ENCODE measurements around the gene PCSK5.

Gene PCSK5

GRCh38 chr9:75921391-75922127, 31.1 kb downstream of the PCSK5 start:
- no peak for DNase-seq (ENCODE audit: low spot score)

DNA sequence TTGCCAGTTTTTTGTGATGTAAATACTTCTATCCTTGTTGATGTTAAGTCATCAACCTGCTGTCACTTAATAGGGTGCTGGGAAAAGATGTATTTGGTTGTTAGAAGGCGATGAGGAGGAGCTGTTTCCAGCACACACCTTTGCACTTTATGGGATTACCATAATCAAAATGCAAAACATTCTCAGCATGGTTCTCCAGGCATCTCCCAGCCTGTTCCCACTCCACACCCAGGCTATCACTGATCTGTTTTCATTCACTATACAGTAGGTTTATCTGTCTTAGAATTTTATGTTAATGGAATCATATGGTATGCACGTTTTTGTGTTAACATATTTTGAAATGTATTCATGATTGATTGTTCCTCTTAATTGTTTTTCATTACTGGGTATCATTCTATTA, 35.9 kb downstream of the PCSK5 start:
- DNase-seq (ENCODE audit: low spot score), result no peak

DNA sequence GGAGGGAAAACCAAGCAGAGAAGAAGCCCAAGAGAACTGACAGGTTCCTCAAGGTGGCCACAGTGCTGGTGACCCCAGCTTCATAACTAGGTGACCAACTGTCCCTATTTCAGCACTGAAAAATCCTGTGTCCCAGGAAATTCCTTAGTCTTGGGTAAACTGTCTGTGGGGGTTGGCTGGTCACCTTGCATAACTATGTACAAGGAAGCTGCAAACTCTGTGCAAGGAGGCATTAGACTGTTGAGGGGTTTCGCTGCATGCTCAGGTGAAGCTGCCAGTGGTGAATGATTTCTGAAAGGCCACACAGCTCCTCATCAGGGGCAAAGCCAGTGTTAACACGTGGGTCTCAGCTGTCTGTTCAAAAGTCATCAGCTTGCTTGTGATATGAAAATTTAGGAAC, 36.9 kb downstream of the PCSK5 start:
- no peak for DNase-seq (ENCODE audit: low spot score)

GRCh38 chr9:75930190-75930589, 39.7 kb downstream of the PCSK5 start:
- no peak for DNase-seq (ENCODE audit: low spot score)

GRCh38 chr9:75930730-75931321, 40.4 kb downstream of the PCSK5 start:
- DNase-seq (ENCODE audit: low spot score), result no peak

DNA sequence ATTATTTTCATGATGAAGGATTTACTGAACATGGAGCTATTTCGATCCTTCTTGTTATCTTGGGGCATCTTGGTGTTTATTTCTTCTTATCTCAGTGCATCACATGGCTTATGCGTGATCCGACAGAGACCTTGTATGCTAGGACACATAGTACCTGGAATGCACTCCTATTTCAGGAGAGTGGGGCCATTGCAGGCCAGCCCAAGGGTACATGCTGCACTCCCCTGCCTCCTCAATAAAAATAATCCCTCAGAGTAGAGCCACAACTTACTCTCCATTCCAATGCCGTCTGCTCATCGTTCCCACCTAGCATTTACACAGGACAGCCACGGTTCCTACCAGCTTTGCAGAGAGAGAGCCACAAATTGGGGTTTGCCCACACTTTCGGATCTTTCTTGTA, 43.5 kb downstream of the PCSK5 start:
- no peak for DNase-seq (ENCODE audit: low spot score)

GRCh38 chr9:75935591-75935990, 45.1 kb downstream of the PCSK5 start:
- DNase-seq (ENCODE audit: low spot score), result no peak

DNA sequence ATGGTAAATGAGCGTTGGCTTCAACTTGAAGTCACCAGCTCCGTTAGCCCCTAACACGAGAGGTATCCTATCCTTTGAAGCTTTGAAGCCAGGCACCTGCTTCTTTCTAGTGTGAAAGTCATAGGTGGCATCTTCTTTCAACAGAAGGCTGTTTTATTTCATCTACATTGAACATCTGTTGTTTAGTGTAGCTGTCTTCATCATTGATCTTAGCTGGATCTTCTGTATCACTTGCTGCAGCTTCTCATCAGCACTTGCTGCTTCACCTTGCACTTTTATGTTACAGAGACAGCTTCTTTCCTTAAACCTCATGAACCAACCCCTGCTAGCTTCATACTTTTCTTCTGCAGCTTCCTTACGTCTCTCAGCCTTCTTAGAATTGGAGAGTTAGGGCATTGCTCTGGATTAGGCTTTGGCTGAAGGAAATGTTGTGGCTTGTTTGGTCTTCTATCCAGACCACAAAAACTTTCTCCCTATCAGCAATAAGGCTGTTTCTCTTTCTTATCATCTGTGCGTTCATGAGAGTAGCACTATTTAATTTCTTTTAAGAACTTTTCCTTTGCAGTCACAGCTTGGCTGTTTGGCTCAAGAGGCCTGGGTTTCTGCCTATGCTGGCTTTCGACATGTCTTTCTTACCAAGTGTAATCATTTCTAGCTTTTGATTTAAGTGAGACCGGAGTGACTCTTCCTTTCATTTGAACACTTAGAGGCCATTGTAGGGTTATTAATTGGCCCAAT, 47.2 kb downstream of the PCSK5 start:
- no peak for DNase-seq (ENCODE audit: low spot score)

- no peak for DNase-seq (ENCODE audit: low spot score)
Measured at GRCh38 chr9:75938946-75939345, 48.5 kb downstream of the PCSK5 start.

GRCh38 chr9:75939536-75940111, 49.2 kb downstream of the PCSK5 start:
- no peak for DNase-seq (ENCODE audit: low spot score)

- DNase-seq (ENCODE audit: low spot score), result no peak
Measured at GRCh38 chr9:75941066-75941465, 50.6 kb downstream of the PCSK5 start.

DNA sequence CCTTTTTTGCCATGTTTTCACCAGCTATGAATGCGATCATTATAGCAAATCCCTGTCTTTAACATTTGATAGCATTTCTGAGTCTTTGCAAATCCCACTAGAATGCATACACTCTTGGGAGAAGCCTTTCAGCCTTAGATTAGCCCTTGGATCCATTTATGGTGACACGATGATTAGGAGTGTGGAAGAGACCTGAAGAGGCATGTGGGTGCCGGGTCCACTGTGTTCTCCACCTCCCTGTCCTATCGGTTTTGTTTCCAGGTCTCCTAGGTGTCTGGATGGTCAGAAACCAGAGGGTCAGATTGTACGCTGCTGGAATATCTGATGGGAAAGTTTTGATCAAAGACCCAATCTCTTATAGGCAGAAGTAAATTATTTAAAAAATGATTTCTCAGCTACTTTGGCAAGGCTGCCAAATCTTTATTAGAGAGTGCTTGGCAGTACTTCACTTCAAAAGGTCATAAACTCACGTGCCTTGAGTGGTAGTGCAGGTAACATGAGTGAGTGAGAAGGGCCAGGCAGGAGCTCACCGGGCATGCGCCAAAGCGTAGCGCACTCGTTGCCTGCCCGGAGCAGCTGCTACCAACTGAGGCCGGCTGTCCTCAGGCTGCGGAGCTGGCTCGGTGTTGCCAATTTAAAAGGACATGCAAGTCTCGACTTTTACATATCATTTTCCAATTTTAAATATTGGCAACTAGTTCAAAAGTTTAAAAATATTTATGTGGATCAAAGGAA, 51.3 kb downstream of the PCSK5 start:
- no peak for DNase-seq (ENCODE audit: low spot score)

DNA sequence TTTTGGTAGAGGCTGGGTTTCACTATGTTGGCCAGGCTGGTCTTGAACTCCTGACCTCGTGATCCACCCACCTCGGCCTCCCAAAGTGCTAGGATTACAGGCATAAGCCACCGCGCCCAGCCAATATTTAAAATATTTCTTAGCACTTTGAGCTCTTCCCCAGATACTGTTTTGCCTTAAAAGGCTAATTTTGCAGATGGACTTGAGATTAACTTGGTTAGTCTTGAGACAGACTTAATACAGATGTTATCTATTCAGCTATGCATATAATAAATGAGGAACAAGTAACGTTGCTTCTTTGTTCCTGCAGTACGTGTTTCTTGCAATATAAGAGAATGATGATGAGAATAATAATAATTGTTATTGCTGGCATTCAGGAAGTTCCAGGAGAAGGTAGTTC, 56.3 kb downstream of the PCSK5 start:
- DNase-seq (ENCODE audit: low spot score), result no peak

- no peak for DNase-seq (ENCODE audit: low spot score)
Measured at GRCh38 chr9:75947233-75947632, 56.8 kb downstream of the PCSK5 start.

DNA sequence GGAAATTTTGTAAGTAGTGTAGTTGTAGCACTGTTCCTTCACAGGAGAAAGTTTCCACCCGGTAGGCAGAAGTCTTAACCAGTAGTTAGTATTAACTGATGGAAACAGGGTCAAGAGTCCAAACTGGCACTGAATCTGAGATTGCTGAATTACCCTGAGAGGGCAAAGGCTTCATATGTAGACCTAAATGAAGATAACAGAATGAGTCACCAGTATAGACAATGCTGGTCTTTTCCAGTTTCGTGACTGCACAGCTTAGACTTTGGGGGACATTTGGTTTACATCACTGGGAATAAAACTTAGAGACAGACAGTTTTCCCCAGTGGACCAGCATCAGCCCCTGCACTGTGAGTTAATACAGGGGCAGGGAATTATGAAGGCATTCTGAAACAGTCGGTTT, 60.5 kb downstream of the PCSK5 start:
- no peak for DNase-seq (ENCODE audit: low spot score)

- DNase-seq (ENCODE audit: low spot score), result no peak
Measured at GRCh38 chr9:75953218-75953617, 62.7 kb downstream of the PCSK5 start.

DNA sequence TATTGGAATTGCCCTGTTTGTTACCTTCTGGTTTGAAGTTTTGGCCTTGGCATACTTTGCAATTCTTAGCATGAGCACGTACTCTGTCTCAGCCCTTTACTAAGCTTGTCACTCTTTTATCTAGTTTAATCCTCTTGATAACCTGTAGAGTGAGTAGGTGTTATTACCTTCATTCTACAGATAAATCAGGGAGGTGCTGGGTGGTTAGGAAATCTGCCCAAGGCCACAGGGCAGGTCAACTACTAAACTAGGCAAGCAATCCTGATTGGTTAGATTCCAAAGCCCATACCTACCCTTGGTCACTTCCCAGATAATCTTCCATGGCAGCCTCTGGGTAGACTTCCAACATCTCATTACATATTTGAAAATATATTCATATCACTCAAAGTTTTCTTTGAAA, 65.7 kb downstream of the PCSK5 start:
- no peak for DNase-seq (ENCODE audit: low spot score)

DNA sequence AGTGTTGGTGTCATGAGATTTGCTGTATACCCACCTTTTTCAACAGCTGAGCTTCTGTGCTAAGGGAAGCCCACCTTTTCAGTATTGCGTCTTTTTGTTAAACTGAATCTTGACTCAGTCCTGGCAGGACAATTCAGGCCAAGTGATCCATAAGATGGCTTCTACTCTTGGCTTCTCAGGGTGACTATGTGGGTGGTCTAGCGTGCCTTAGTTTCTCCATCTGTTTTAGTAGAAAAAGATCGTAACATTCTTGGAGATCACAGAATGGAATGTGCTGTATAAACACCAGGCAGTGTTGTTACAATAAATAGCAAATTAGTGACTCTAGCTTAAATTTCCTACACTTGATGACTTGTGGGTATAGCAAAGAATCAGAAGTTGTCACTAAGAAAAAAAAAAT, 66.6 kb downstream of the PCSK5 start:
- no peak for DNase-seq (ENCODE audit: low spot score)

- no peak for DNase-seq (ENCODE audit: low spot score)
Measured at GRCh38 chr9:75958226-75958625, 67.8 kb downstream of the PCSK5 start.

DNA sequence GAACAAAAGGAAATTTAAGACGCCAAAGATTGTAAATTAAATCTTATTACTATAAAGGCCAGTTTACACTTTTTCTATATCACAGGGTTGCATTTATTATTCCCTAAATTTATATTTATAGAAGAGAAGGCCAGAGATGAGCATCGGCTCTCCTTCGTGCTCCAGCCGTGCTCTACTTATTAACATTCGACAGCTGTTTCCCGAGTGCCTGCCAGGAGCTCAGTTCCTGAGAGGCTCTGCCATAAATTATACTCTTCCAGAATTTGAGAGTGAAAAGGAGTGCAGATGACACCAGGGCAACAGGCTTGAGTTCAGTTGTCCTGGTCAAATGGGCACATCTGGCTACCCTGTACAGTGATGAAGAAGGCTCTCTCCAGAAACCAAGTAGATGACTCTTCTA, 70.1 kb downstream of the PCSK5 start:
- DNase-seq (ENCODE audit: low spot score), result no peak

GRCh38 chr9:75962013-75962661, 71.7 kb downstream of the PCSK5 start:
- no peak for DNase-seq (ENCODE audit: low spot score)

DNA sequence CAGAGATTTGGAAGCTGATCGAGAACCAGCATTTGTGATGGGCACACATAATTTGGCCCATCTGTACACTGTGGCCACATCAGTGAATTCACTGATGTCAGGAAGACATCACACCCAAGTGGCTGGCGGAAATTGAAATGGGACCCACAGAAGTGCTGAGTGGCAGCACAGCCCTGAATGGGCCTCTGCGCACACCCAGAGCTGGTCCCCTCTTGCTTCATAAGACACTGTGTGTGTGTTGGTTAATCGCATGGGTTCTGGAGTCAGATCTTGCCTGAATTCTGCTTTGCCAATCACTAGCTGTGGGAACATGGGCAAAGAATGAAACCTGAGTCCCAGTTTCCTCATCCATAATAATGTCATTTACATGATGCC, 72.2 kb downstream of the PCSK5 start:
- DNase-seq (ENCODE audit: low spot score), result no peak

Data from cerebellar cortex (tissue), 1 donor.